ENCODE results near the gene SLC13A2.

DNA sequence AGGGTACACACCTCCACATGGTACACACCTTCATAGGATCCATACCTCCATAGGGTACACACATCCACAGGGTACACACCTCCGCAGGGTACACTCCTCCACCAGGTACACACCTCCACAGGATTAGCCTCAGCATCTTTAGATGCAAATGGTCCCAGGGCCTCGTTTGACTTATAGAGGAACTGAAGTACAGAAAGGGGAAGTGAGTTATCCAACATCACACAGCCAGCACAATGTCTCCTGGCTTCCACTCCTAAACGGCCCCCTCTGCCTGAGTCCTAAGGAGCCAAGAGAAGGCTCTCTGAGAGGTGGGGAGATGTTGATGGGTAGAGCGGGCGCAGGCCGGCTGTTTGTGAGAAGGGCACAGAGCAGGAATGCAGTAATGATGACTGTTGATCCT is 44.7 kb downstream of the SLC13A2 start:
- no peak for TF ChIP-seq SP2 (IDR thresholded peaks at IDR 0.05; ENCODE audit: extremely low read depth, low read depth, low read length, poor library complexity, severe bottlenecking)
- TF ChIP-seq, protein P1, sequence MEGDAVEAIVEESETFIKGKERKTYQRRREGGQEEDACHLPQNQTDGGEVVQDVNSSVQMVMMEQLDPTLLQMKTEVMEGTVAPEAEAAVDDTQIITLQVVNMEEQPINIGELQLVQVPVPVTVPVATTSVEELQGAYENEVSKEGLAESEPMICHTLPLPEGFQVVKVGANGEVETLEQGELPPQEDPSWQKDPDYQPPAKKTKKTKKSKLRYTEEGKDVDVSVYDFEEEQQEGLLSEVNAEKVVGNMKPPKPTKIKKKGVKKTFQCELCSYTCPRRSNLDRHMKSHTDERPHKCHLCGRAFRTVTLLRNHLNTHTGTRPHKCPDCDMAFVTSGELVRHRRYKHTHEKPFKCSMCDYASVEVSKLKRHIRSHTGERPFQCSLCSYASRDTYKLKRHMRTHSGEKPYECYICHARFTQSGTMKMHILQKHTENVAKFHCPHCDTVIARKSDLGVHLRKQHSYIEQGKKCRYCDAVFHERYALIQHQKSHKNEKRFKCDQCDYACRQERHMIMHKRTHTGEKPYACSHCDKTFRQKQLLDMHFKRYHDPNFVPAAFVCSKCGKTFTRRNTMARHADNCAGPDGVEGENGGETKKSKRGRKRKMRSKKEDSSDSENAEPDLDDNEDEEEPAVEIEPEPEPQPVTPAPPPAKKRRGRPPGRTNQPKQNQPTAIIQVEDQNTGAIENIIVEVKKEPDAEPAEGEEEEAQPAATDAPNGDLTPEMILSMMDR (IDR thresholded peaks at IDR 0.05 in 2 of 3, conservative IDR thresholded peaks at IDR 0.05 in 1 of 3; ENCODE audit: insufficient read depth in 2 of 3, low read depth in 1 of 3, low read length in 3 of 3), result no peak
- no peak for TF ChIP-seq GATAD2A (IDR thresholded peaks at IDR 0.05)
- TF ChIP-seq HCFC1 (IDR thresholded peaks at IDR 0.05; ENCODE audit: low read depth, low read length), result no peak
- TF ChIP-seq NFRKB (IDR thresholded peaks at IDR 0.05; ENCODE audit: low read depth), result no peak
